Gastroesophageal sphincter (tissue), 3 donors: ENCODE results near the gene ECPAS.

Experiments
- CTCF ChIP-seq, 4 experiments: fragments of 200-600 bp in 2 of 4; fragments of 450-650 bp in 2 of 4; sonication (generic) in 1 of 4; IDR thresholded peaks; one replicate each; pipeline ENCODE4 v1.5.1; 2017 to 2019; ENCODE audit warnings: antibody characterized with exemption in 4 of 4, mild to moderate bottlenecking in 2 of 4, moderate library complexity in 2 of 4
- EP300 ChIP-seq: sonication (generic); formaldehyde crosslinking; IDR thresholded peaks from one replicate; pipeline ENCODE4 v1.6.1; 2017; ENCODE audit warnings: antibody characterized with exemption, mild to moderate bottlenecking
- POLR2A ChIP-seq, 2 donors: fragments of 450-650 bp; IDR thresholded peaks; one replicate each; pipeline ENCODE4 v1.6.1; 2017; ENCODE audit warnings: antibody characterized with exemption in 2 of 2, mild to moderate bottlenecking in 2 of 2, moderate library complexity in 1 of 2
- POLR2AphosphoS5 ChIP-seq: sonication (generic); formaldehyde crosslinking; IDR thresholded peaks from one replicate; pipeline ENCODE4 v1.6.1; 2017; ENCODE audit warnings: antibody characterized with exemption

GRCh38 chr9:111366978-111367377 lies 117.2 kb downstream of the ECPAS start:
- TF ChIP-seq CTCF (IDR thresholded peaks at IDR 0.05) (no peak), POLR2A (IDR thresholded peaks at IDR 0.05) (no peak), POLR2AphosphoS5 (no peak), EP300 (no peak)
